Upper lobe of left lung (tissue), 6 donors: ENCODE data around the gene FBXO3. TPM values are rescaled to one million over a fixed set of nuclear protein-coding genes. Genes with fewer than 3 reads are reported as not detected.
A peak's percentile ranks its signal among the peaks of the same experiment; 100 is the strongest.

Experiments
- ATAC-seq, 2 donors: fragments of 200-7000 bp; cut with Tn5 transposase; one replicate each; pipeline ENCODE4 v1.9.1; 2022; ENCODE audit warnings: mild to moderate bottlenecking in 2 of 2, moderate library complexity in 2 of 2; ENCODE audit not compliant: low FRiP score in 2 of 2
- DNase-seq, 2 donors: peaks; one replicate each; pipeline ENCODE4 v3.0.0-alpha.2; 2019 to 2020
- H3K27ac ChIP-seq, 4 donors: fragments of 200-600 bp; sonication (generic); one replicate each; pipeline ENCODE4 v1.5.1; 2016 to 2019
- H3K27me3 ChIP-seq, 4 donors: fragments of 200-600 bp; sonication (generic); one replicate each; pipeline ENCODE4 v1.5.1; 2017 to 2019
- H3K36me3 ChIP-seq, 4 donors: fragments of 200-600 bp; sonication (generic); one replicate each; pipeline ENCODE4 v1.5.1; 2016 to 2019
- H3K4me1 ChIP-seq, 4 donors: fragments of 200-600 bp; sonication (generic); one replicate each; pipeline ENCODE4 v1.5.1; 2018 to 2019
- H3K4me3 ChIP-seq, 4 donors: fragments of 200-600 bp; sonication (generic); one replicate each; pipeline ENCODE4 v1.5.1; 2017 to 2019; ENCODE audit warnings: mild to moderate bottlenecking in 2 of 4, moderate library complexity in 1 of 4
- H3K9me3 ChIP-seq, 4 donors: fragments of 200-600 bp; sonication (generic); one replicate each; pipeline ENCODE4 v1.5.1; 2018 to 2019
- EP300 ChIP-seq, 4 donors: sonication (generic); formaldehyde crosslinking; IDR thresholded peaks; one replicate each; pipeline ENCODE4 v1.5.1; 2017; ENCODE audit warnings: antibody characterized with exemption in 4 of 4, control low read depth in 2 of 4
- POLR2A ChIP-seq, 4 donors: fragments of 450-650 bp; IDR thresholded peaks; one replicate each; pipeline ENCODE4 v1.5.1; 2016 to 2017; ENCODE audit warnings: antibody characterized with exemption in 4 of 4, mild to moderate bottlenecking in 2 of 4
- POLR2AphosphoS5 ChIP-seq, 2 donors: sonication (generic); formaldehyde crosslinking; IDR thresholded peaks; one replicate each; pipeline ENCODE4 v1.5.1; 2017; ENCODE audit warnings: antibody characterized with exemption in 2 of 2
- WGBS, 2 donors: methylation state at CpG; one replicate each; pipeline ENCODE4 v1.1.5; 2017 to 2018; 5-methylcytosine and 5-hydroxymethylcytosine counted together
- total RNA-seq, 6 donors: library from RNA; depleted of rRNA in 4 of 6; stranded (reverse); fragments of >200 nt in 4 of 6; gene quantifications; one replicate each; pipeline versions ENCODE4 v1.1.0 to v1.2.1, GENCODE V29; 2016 to 2021
- TF ChIP-seq, protein P1 (sequence below), 6 experiments: fragments of 450-650 bp in 4 of 6; fragments of 200-600 bp in 2 of 6; sonication (generic) in 2 of 6; IDR thresholded peaks; one replicate each; pipeline ENCODE4 v1.5.1; 2016 to 2019; ENCODE audit warnings: antibody characterized with exemption in 6 of 6
- donor health status: DM: no; HTN: no; CAD: no; lungs with moderate emphysema.
- donor health status: DM: no; HTN: yes; CAD: no; lungs with severe emphysema.

FBXO3 gene
- total RNA-seq, 6 donors from 2014 or later: 9.9 to 50.8 (median 26.9) TPM

DNA sequence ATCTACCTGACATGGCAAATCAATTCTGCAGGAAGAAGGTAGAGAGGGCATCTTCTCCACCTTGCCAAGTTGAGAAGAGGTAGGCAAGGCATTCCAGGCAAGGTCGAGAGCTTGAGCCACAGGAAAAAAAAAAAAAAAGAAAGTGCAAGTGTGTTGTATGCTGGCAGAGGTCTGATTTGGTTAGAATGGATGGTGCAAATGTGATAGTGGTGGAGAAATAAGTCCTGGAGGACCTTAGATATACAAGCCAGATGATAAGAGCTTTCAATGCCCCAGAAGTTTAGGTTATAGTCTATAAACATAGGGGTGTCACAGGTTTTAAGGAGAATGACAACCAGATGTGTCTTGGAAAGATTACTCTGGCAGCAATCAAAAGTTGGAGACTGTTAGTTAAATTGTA lies 1.4 kb downstream of the FBXO3 start:
- TF ChIP-seq POLR2A (IDR thresholded peaks at IDR 0.05) (no peak), POLR2AphosphoS5 (IDR thresholded peaks at IDR 0.05) (no peak), EP300 (IDR thresholded peaks at IDR 0.05) (no peak)
- TF ChIP-seq, protein P1, sequence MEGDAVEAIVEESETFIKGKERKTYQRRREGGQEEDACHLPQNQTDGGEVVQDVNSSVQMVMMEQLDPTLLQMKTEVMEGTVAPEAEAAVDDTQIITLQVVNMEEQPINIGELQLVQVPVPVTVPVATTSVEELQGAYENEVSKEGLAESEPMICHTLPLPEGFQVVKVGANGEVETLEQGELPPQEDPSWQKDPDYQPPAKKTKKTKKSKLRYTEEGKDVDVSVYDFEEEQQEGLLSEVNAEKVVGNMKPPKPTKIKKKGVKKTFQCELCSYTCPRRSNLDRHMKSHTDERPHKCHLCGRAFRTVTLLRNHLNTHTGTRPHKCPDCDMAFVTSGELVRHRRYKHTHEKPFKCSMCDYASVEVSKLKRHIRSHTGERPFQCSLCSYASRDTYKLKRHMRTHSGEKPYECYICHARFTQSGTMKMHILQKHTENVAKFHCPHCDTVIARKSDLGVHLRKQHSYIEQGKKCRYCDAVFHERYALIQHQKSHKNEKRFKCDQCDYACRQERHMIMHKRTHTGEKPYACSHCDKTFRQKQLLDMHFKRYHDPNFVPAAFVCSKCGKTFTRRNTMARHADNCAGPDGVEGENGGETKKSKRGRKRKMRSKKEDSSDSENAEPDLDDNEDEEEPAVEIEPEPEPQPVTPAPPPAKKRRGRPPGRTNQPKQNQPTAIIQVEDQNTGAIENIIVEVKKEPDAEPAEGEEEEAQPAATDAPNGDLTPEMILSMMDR (IDR thresholded peaks at IDR 0.05): no peak
- ATAC-seq (no peak), DNase-seq (no peak)
- H3K4me3 ChIP-seq: peak overlapping the region in 2 of 4 donors; percentile 68 to 98
- H3K27me3 ChIP-seq: no peaks in the 10 kb centered on the region
- WGBS, 2 donors: 42 to 63% methylated on average over 1 of the region's 1 CpG
- H3K9me3 ChIP-seq: no peaks in the 10 kb centered on the region
- H3K4me1 ChIP-seq: peaks cover 23 to 30% (median 26%) of the 10 kb centered on the region in 4 donors
- peaks cover 3 to 18% (median 9%) of the 10 kb centered on the region in 4 donors for H3K36me3 ChIP-seq
- H3K27ac ChIP-seq: no peak overlapping the region

DNA sequence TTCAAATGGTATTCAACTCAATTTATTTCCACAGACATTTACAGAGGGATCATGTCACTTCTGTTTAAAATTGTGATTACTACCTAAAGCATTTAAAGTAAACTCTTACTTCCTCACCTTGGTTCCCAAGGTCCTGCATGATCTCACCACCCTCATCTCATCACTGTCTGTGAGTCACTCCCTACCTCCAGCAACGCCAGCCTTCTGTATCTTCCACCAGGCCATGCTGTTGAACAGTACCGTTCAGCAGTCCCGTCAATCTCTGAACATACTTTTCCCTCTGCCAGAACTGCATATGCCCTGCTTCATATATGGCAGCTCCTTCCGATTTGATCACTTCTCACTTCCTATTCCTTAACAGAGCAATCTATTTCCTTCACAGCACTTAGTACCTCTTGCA lies 2.0 kb downstream of the FBXO3 start:
- TF ChIP-seq POLR2AphosphoS5 (IDR thresholded peaks at IDR 0.05) (no peak), POLR2A (IDR thresholded peaks at IDR 0.05) (no peak), EP300 (IDR thresholded peaks at IDR 0.05) (no peak)
- TF ChIP-seq, protein P1 (IDR thresholded peaks at IDR 0.05): no peak
- ATAC-seq (no peak), DNase-seq (no peak)
- H3K36me3 ChIP-seq: peaks cover 6 to 24% (median 13%) of the 10 kb centered on the region in 4 donors
- 79 to 82% methylated on average over 4 of the region's 4 CpGs for WGBS, 2 donors
- no peak overlapping the region for H3K4me3 ChIP-seq
- no peak overlapping the region for H3K27ac ChIP-seq
- no peaks in the 10 kb centered on the region for H3K27me3 ChIP-seq
- H3K4me1 ChIP-seq: peaks cover 23 to 30% (median 26%) of the 10 kb centered on the region in 4 donors
- no peaks in the 10 kb centered on the region for H3K9me3 ChIP-seq

DNA sequence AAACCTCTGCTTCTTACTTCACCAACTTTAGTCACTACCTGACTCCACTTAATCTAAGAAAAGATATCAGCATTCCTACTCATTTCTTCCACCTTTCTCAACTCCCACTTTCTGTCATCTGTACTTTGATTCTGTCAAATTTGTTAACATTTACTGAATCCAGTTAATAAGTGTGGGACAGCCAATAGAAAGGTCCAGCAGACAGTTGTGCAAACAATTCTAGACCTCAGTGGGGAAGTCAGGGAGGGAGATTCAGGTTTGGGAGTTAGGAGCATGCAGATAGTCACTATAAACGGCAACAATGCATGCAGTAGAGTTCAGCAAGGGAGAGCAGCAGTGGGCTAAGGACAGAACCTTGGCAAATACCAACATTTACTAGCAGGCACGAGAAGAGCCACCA lies 4.1 kb downstream of the FBXO3 start:
- H3K36me3 ChIP-seq: peaks cover 11 to 43% (median 23%) of the 10 kb centered on the region in 4 donors
- H3K4me1 ChIP-seq: peaks cover 17 to 27% (median 22%) of the 10 kb centered on the region in 4 donors
- no peaks in the 10 kb centered on the region for H3K27me3 ChIP-seq
- ATAC-seq: no peak
- H3K4me3 ChIP-seq: no peak overlapping the region
- H3K27ac ChIP-seq: no peak overlapping the region
- TF ChIP-seq POLR2A (IDR thresholded peaks at IDR 0.05): no peak
- TF ChIP-seq EP300 (IDR thresholded peaks at IDR 0.05): no peak
- TF ChIP-seq, protein P1 (IDR thresholded peaks at IDR 0.05): no peak
- no peak for TF ChIP-seq POLR2AphosphoS5 (IDR thresholded peaks at IDR 0.05)
- DNase-seq: no peak
- no peaks in the 10 kb centered on the region for H3K9me3 ChIP-seq
- 77 to 81% methylated on average over 2 of the region's 2 CpGs for whole genome bisulfite sequencing, 2 donors

DNA sequence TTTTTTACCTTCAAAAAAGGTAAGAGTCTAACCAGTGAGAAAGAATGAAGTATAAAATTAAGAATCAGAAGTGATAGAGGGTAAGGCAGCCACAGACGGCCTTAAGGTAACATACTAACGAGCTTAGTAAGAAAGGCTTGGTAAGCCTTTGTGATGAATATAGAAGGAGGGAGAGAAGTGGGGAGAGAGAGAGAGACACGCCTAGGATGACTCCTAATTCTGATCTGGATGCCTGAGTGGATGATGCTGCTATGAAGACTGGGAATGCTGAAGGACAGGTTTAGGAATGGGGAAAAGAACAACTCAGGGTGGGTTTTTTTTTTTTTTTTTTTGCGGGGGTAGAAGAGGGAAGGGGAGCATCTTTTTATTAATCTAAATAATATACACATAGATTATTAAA lies 4.8 kb downstream of the FBXO3 start:
- Histone ChIP-seq H3K36me3 (peaks cover 11 to 50% (median 26%) of the 10 kb centered on the region in 4 donors), H3K27ac (no peak overlapping the region), H3K4me1 (peaks cover 12 to 20% (median 18%) of the 10 kb centered on the region in 4 donors), H3K9me3 (no peaks in the 10 kb centered on the region), H3K4me3 (no peak overlapping the region), H3K27me3 (no peaks in the 10 kb centered on the region)
- no peak for DNase-seq
- ATAC-seq: no peak
- TF ChIP-seq POLR2AphosphoS5 (IDR thresholded peaks at IDR 0.05) (no peak), EP300 (IDR thresholded peaks at IDR 0.05) (no peak), POLR2A (IDR thresholded peaks at IDR 0.05) (no peak)
- TF ChIP-seq, protein P1 (IDR thresholded peaks at IDR 0.05): no peak
- WGBS, 2 donors: 89 to 91% methylated on average over 4 of the region's 4 CpGs

DNA sequence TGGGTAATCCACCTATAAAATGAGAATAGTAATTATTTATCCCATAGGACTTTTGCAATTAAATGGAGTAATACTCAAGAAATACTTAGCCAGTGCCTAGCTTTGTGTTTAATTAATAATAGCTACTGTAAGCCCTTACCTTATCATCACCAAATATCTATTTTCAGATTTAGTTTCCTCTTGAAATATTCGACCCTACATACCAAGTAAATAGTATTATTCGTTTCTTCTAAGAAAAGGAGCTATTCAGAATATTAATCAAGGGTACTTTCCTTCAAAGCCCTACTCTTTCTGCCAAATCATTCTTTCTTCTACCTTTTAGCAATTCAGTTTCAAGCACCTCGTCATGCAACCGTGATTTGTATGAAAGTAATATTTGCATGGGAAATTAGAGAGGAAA lies 6.7 kb downstream of the FBXO3 start:
- WGBS, 2 donors: 67 to 82% methylated on average over 4 of the region's 4 CpGs

More for the DNA sequence above, 6.7 kb downstream of the FBXO3 start:
- H3K27me3 ChIP-seq: no peaks in the 10 kb centered on the region
- H3K4me1 ChIP-seq: peaks cover 2 to 10% (median 7%) of the 10 kb centered on the region in 4 donors
- no peak for ATAC-seq
- DNase-seq: no peak
- TF ChIP-seq, protein P1 (IDR thresholded peaks at IDR 0.05): no peak
- no peak for TF ChIP-seq POLR2A (IDR thresholded peaks at IDR 0.05)
- TF ChIP-seq EP300 (IDR thresholded peaks at IDR 0.05): no peak
- TF ChIP-seq POLR2AphosphoS5 (IDR thresholded peaks at IDR 0.05): no peak
- H3K9me3 ChIP-seq: no peaks in the 10 kb centered on the region
- peaks cover 11 to 64% (median 29%) of the 10 kb centered on the region in 4 donors for H3K36me3 ChIP-seq
- H3K4me3 ChIP-seq: no peak overlapping the region
- H3K27ac ChIP-seq: no peak overlapping the region
